ENCODE results near the gene SIAH1. TPM values are rescaled to one million over a fixed set of nuclear protein-coding genes. Genes with fewer than 3 reads are reported as not detected.
"Not testable (repeated sequence)": the region's sequence is repeated elsewhere in the genome, so short reads cannot be mapped to it uniquely, and the experiment has no call there.

Gene SIAH1
- total RNA-seq, 1 donor from 2014 or later: 73.9 TPM

DNA sequence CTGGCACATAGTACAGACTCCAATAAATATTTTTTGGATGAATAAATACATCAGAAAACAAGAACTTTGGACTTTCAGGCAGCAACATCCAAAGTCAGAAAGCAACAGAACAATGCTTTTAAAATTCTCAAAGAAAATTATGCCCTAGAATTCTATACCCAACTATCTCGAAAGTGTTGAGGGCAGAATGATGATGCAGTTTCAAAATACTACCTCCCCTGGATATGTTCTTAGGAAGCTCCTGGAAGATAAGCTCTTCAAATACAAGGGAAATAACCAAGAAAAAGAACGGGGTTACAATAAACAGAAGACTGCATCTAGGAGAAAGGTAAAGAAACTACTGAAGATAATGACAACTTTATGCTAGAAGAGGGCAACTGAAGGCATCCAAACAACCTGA, 11.0 kb downstream of the SIAH1 start:
- no peak for TF ChIP-seq EZH2 (IDR thresholded peaks at IDR 0.05)
- no peak for DNase-seq (ENCODE audit: low spot score)
- no peak overlapping the region for H3K4me3 ChIP-seq
- H3F3A ChIP-seq (ENCODE audit: low read depth): peaks cover 13% of the 10 kb centered on the region
- H3K36me3 ChIP-seq: no peaks in the 10 kb centered on the region
- H2AFZ ChIP-seq (replicated peaks): no peak overlapping the region
- no peak overlapping the region for H3K9ac ChIP-seq
- peak overlapping the region; percentile 27 for H3K27ac ChIP-seq
- peaks cover 8% of the 10 kb centered on the region for H3K36me3 Mint-ChIP-seq
- no peaks in the 10 kb centered on the region for H3K27me3 Mint-ChIP-seq (ENCODE audit: insufficient read depth, low read depth)
- no peak overlapping the region for H3K27ac Mint-ChIP-seq
- H3K4me1 ChIP-seq: peaks cover 48% of the 10 kb centered on the region
- no peak overlapping the region for H3K4me3 Mint-ChIP-seq
- no peaks in the 10 kb centered on the region for H3K9me3 ChIP-seq (ENCODE audit: low read depth)
- H3K79me2 ChIP-seq (ENCODE audit: low read depth): peaks cover 100% of the 10 kb centered on the region
- peaks cover 15% of the 10 kb centered on the region for H3K4me1 Mint-ChIP-seq
- no peaks in the 10 kb centered on the region for H3K9me3 Mint-ChIP-seq
- no peaks in the 10 kb centered on the region for H3K27me3 ChIP-seq
- H3K4me2 ChIP-seq: peak overlapping the region; percentile 10
- H4K20me1 ChIP-seq (ENCODE audit: low read depth): peaks cover 99% of the 10 kb centered on the region

DNA sequence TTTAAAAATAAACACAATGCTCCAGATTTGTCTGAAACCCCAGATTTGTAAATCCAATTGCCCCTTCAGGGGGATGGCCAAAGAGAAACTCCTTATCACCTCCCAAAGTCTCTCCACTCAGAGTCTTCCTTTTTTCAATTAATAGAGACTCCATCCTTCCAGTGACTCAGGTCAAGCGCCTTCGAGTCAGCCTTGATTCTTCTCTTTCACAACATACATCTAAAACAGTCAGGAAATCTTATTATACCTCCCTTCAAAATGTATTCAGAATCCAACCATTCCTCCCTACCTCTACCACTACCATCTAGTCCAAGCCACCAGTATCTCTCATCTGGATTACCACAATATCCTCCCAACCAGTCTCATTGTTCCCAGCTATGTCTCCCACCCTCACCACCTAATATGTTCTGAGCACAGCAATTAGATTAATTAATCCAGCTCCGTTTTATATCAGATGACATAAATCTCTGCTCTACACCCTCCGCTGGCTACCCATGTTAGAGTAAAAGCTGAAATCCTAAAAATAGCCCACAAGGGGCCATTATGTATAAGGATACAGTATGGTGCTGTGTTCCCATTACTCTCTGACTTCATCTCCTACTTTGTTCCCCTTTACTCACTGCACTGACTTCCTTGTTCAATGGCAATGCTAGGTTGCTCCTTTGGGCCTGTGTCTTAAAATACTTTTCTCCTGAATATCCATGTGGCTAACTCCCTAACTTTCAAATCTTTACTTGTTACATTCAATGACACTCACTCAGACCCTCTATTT, 11.8 kb downstream of the SIAH1 start:
- Mint-ChIP-seq H3K9me3 (no peaks in the 10 kb centered on the region), H3K36me3 (peaks cover 4% of the 10 kb centered on the region), H3K4me3 (no peak overlapping the region), H3K27me3 (ENCODE audit: insufficient read depth, low read depth) (no peaks in the 10 kb centered on the region), H3K4me1 (peaks cover 10% of the 10 kb centered on the region), H3K27ac (no peak overlapping the region)
- DNase-seq (ENCODE audit: low spot score): no peak
- H3K9me3 ChIP-seq (ENCODE audit: low read depth): no peaks in the 10 kb centered on the region
- peaks cover 99% of the 10 kb centered on the region for H4K20me1 ChIP-seq (ENCODE audit: low read depth)
- H3K27me3 ChIP-seq: no peaks in the 10 kb centered on the region
- H3K4me2 ChIP-seq: no peak overlapping the region
- peak overlapping the region; percentile 16 for H3K9ac ChIP-seq
- peaks cover 100% of the 10 kb centered on the region for H3K79me2 ChIP-seq (ENCODE audit: low read depth)
- H3K4me3 ChIP-seq: no peak overlapping the region
- peaks cover 44% of the 10 kb centered on the region for H3K4me1 ChIP-seq
- no peak overlapping the region for H2AFZ ChIP-seq (replicated peaks)
- TF ChIP-seq, protein P1, sequence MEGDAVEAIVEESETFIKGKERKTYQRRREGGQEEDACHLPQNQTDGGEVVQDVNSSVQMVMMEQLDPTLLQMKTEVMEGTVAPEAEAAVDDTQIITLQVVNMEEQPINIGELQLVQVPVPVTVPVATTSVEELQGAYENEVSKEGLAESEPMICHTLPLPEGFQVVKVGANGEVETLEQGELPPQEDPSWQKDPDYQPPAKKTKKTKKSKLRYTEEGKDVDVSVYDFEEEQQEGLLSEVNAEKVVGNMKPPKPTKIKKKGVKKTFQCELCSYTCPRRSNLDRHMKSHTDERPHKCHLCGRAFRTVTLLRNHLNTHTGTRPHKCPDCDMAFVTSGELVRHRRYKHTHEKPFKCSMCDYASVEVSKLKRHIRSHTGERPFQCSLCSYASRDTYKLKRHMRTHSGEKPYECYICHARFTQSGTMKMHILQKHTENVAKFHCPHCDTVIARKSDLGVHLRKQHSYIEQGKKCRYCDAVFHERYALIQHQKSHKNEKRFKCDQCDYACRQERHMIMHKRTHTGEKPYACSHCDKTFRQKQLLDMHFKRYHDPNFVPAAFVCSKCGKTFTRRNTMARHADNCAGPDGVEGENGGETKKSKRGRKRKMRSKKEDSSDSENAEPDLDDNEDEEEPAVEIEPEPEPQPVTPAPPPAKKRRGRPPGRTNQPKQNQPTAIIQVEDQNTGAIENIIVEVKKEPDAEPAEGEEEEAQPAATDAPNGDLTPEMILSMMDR (IDR thresholded peaks at IDR 0.05): no peak
- no peak for TF ChIP-seq EZH2 (IDR thresholded peaks at IDR 0.05)
- TF ChIP-seq EZH2phosphoT487 (IDR thresholded peaks at IDR 0.05): no peak
- H3K36me3 ChIP-seq: no peaks in the 10 kb centered on the region
- H3F3A ChIP-seq (ENCODE audit: low read depth): peaks cover 15% of the 10 kb centered on the region
- no peak overlapping the region for H3K27ac ChIP-seq

DNA sequence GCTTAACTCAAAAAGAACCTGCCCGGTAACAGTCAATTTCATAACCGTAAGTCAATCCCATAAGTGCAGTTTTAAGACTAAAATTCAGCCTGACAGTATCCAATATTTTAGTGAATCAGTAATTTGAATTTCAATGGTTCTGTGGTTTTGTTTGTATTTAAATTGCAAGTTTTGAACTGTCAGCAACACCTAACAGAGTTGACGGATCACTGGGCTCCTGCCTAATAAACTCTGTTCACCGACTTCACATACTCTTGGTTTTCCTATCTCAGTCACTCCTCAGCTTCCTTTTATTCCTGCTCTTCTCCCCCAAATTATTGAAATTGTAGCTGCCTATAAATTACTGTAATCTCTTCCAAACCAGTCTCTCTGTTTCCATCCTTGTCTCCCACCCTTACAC, 12.5 kb downstream of the SIAH1 start:
- no peak overlapping the region for H3K27ac Mint-ChIP-seq
- TF ChIP-seq EZH2 (IDR thresholded peaks at IDR 0.05) (no peak), EZH2phosphoT487 (IDR thresholded peaks at IDR 0.05) (no peak)
- TF ChIP-seq, protein P1 (IDR thresholded peaks at IDR 0.05): no peak
- Histone ChIP-seq H3K9me3 (ENCODE audit: low read depth) (no peaks in the 10 kb centered on the region), H3K4me3 (no peak overlapping the region), H3K9ac (no peak overlapping the region), H2AFZ (replicated peaks) (no peak overlapping the region), H3K27ac (no peak overlapping the region), H3K36me3 (no peaks in the 10 kb centered on the region), H4K20me1 (ENCODE audit: low read depth) (peaks cover 99% of the 10 kb centered on the region), H3K4me2 (no peak overlapping the region), H3K4me1 (peaks cover 44% of the 10 kb centered on the region), H3K79me2 (ENCODE audit: low read depth) (peaks cover 100% of the 10 kb centered on the region), H3F3A (ENCODE audit: low read depth) (peaks cover 16% of the 10 kb centered on the region), H3K27me3 (no peaks in the 10 kb centered on the region)
- no peaks in the 10 kb centered on the region for H3K27me3 Mint-ChIP-seq (ENCODE audit: insufficient read depth, low read depth)
- peaks cover 10% of the 10 kb centered on the region for H3K4me1 Mint-ChIP-seq
- no peaks in the 10 kb centered on the region for H3K9me3 Mint-ChIP-seq
- H3K4me3 Mint-ChIP-seq: no peak overlapping the region
- H3K36me3 Mint-ChIP-seq: peaks cover 2% of the 10 kb centered on the region
- DNase-seq (ENCODE audit: low spot score): no peak

DNA sequence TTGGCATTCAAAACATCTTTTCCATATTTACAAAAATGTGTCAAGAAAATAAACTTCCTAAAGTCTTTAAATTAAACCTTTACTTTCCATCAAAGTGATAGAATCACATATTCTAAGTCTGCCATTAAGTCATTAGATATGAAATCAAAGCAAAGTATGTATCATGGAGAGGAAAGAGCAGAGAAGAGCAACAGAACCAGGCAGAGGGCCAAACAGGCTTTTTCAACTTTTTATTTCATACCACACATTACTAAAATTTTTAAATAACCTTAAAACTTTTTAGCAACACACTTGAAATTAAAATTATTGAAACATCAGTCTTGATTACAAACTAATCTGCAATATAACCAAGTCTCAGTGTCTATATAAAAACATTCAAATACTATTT, 13.8 kb downstream of the SIAH1 start:
- Histone ChIP-seq H3K79me2 (ENCODE audit: low read depth) (peaks cover 100% of the 10 kb centered on the region), H3K9me3 (ENCODE audit: low read depth) (no peaks in the 10 kb centered on the region), H3K4me3 (no peak overlapping the region), H2AFZ (replicated peaks) (no peak overlapping the region), H3K4me2 (no peak overlapping the region), H3K36me3 (no peaks in the 10 kb centered on the region), H3K27ac (no peak overlapping the region), H3K9ac (no peak overlapping the region), H3K27me3 (no peaks in the 10 kb centered on the region), H4K20me1 (ENCODE audit: low read depth) (peaks cover 99% of the 10 kb centered on the region), H3F3A (ENCODE audit: low read depth) (peaks cover 28% of the 10 kb centered on the region), H3K4me1 (peaks cover 46% of the 10 kb centered on the region)
- Mint-ChIP-seq H3K27ac (no peak overlapping the region), H3K36me3 (peaks cover 2% of the 10 kb centered on the region), H3K4me1 (peaks cover 15% of the 10 kb centered on the region), H3K4me3 (no peak overlapping the region), H3K9me3 (no peaks in the 10 kb centered on the region), H3K27me3 (ENCODE audit: insufficient read depth, low read depth) (no peaks in the 10 kb centered on the region)
- TF ChIP-seq EZH2 (IDR thresholded peaks at IDR 0.05) (no peak), EZH2phosphoT487 (IDR thresholded peaks at IDR 0.05) (no peak)
- TF ChIP-seq, protein P1 (IDR thresholded peaks at IDR 0.05): no peak
- no peak for DNase-seq (ENCODE audit: low spot score)

DNA sequence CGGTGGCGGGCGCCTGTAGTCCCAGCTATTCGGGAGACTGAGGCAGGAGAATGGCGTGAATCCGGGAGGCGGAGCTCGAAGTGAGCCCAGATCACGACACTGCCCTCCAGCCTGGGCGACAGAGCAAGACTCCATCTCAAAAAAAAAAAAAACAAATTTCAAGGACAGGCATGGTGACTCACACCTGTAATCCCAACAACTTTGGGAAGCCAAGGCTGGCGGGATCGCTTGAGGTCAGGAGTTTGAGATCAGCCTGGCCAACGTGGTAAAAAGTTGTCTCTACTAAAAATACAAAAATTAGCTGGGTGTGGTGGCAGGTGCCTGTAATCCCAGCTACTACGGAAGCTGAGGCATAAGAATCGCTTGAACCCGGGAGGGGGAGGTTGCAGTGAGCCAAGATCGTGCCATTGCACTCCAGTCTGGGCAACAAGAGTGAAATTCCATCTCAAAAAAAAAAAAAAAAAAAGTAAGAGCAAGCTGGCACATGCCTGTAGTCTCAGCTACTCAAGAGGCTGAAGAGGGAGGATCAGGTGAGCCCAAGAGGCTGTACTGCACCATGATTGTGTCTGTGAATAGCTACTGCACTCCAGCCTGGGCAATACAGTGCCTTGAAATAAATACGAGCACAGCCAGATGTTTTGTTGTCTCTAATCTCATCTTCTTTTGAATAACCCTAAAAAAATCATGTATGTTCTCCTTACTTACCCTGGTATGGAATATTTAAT, 14.4 kb downstream of the SIAH1 start:
- H3K4me3 ChIP-seq; H3K27me3 Mint-ChIP-seq (ENCODE audit: insufficient read depth, low read depth); H3K36me3 ChIP-seq; H3K4me3 Mint-ChIP-seq; H3K9me3 ChIP-seq (ENCODE audit: low read depth); H3K36me3 Mint-ChIP-seq; H3K27ac Mint-ChIP-seq; H3K27ac ChIP-seq; H3K27me3 ChIP-seq; H3K4me2 ChIP-seq; DNase-seq (ENCODE audit: low spot score); H3K9me3 Mint-ChIP-seq; H2AFZ ChIP-seq (replicated peaks); H3K9ac ChIP-seq: not testable (repeated sequence)
- H3F3A ChIP-seq (ENCODE audit: low read depth): peaks cover 33% of the 10 kb centered on the region
- H3K4me1 Mint-ChIP-seq: peaks cover 19% of the 10 kb centered on the region
- peaks cover 98% of the 10 kb centered on the region for H4K20me1 ChIP-seq (ENCODE audit: low read depth)
- peaks cover 41% of the 10 kb centered on the region for H3K4me1 ChIP-seq
- peaks cover 100% of the 10 kb centered on the region for H3K79me2 ChIP-seq (ENCODE audit: low read depth)
